K562 (cell line): ENCODE results near the gene PIGM. TPM values are rescaled to one million over a fixed set of nuclear protein-coding genes. Genes with fewer than 3 reads are reported as not detected.

Source experiments
- ATAC-seq: fragments of 200-7000 bp; cut with Tn5 transposase; 3 replicates; pipeline ENCODE4 v1.9.1; 2020; ENCODE audit warnings: moderate library complexity
- BruUV-seq: library from RNA; stranded (reverse); fragments of 400-500 nt; replicated peaks from 2 replicates; lab custom pipeline; 2021; lab: Mats Ljungman, UMichigan
- CTCF ChIA-PET: fragments of 300-600 bp; formaldehyde crosslinking; extraction: SDS; loops from one replicate; lab custom pipeline; 2021; ENCODE audit warnings: low intra/inter-chr PET ratio; lab: Yijun Ruan, JAX
- POLR2A ChIA-PET: fragments of 300-600, 350-650 bp; sonication (Branson Sonifier 250); formaldehyde crosslinking; extraction: SDS; loops from one replicate; lab custom pipeline; 2021; ENCODE audit warnings: antibody characterized with exemption, inconsistent platforms; lab: Yijun Ruan, JAX
- DNase-seq, 4 experiments: peaks; one replicate each; pipeline versions ENCODE4 v3.0.0 to v3.0.0-alpha.2; 2011 to 2018; ENCODE audit warnings: low spot score in 3 of 4, mixed read lengths in 3 of 4; ENCODE audit errors: extremely low read depth in 1 of 4
- FAIRE-seq: peaks from 2 replicates; lab custom pipeline; 2011; peaks lifted over from hg19 to GRCh38; lab: Jason Lieb, UNC
- H2AFZ ChIP-seq: 2 replicates; pipeline ENCODE4 v1.6.0; 2011; ENCODE audit warnings: low read depth, low read length, control low read depth, inconsistent platforms
- H3K27ac ChIP-seq: fragments of 200-600 bp; 3 replicates; pipeline ENCODE4 v1.8.0; 2011; ENCODE audit warnings: low read depth, mild to moderate bottlenecking, control low read depth, inconsistent platforms, low read length, moderate library complexity, mixed read lengths; ENCODE audit errors: extremely low read depth
- H3K27me3 ChIP-seq, 2 experiments: fragments of 300-600 bp in 1 of 2; 2 replicates in 1 of 2; 3 replicates in 1 of 2; pipeline versions ENCODE4 v1.6.0 to v1.8.0; 2011; ENCODE audit warnings: inconsistent platforms in 2 of 2, low read length in 2 of 2, mild to moderate bottlenecking in 1 of 2, mixed read lengths in 1 of 2, moderate library complexity in 1 of 2; ENCODE audit not compliant: control insufficient read depth in 2 of 2, insufficient read depth in 2 of 2
- H3K36me3 ChIP-seq: fragments of 300-600 bp; 3 replicates; pipeline ENCODE4 v1.8.0; 2011; ENCODE audit warnings: mild to moderate bottlenecking, low read length, inconsistent platforms; ENCODE audit not compliant: control insufficient read depth, insufficient read depth
- H3K4me1 ChIP-seq, 2 experiments: fragments of 200-600 bp in 1 of 2; replicated peaks in 1 of 2; 2 replicates in 1 of 2; 3 replicates in 1 of 2; pipeline versions ENCODE4 v1.5.1 to v1.8.0; 2011; ENCODE audit warnings: inconsistent platforms in 2 of 2, low read length in 2 of 2, mild to moderate bottlenecking in 1 of 2, mixed read lengths in 1 of 2, moderate library complexity in 1 of 2; ENCODE audit not compliant: control insufficient read depth in 2 of 2, insufficient read depth in 2 of 2
- H3K4me2 ChIP-seq: 2 replicates; pipeline ENCODE4 v1.6.1; 2011; ENCODE audit warnings: low read length, control low read depth, inconsistent platforms, mixed read lengths; ENCODE audit not compliant: insufficient read depth
- H3K4me3 ChIP-seq: fragments of 200-600 bp; sonication (generic), shearing (Covaris generic); 2 replicates; pipeline ENCODE4 v1.5.1; 2016; ENCODE audit warnings: control low read depth, inconsistent platforms
- H3K79me2 ChIP-seq: fragments of 200-600 bp; 3 replicates; pipeline ENCODE4 v1.8.0; 2011; ENCODE audit warnings: low read length, inconsistent platforms; ENCODE audit not compliant: control insufficient read depth, insufficient read depth
- H3K9ac ChIP-seq, 2 experiments: 2 replicates each; pipeline versions ENCODE4 v1.6.0 to v1.6.1; 2011; ENCODE audit warnings: low read depth in 2 of 2, low read length in 2 of 2, control low read depth in 1 of 2, inconsistent platforms in 1 of 2, mild to moderate bottlenecking in 1 of 2, mixed read lengths in 1 of 2; ENCODE audit not compliant: insufficient read depth in 1 of 2
- H3K9me1 ChIP-seq: one replicate; pipeline ENCODE4 v1.6.0; 2011; ENCODE audit warnings: inconsistent platforms, mild to moderate bottlenecking, low read length, moderate library complexity; ENCODE audit not compliant: control insufficient read depth, insufficient read depth
- H3K9me3 ChIP-seq: replicated peaks from 2 replicates; pipeline ENCODE4 v1.5.1; 2011; ENCODE audit warnings: low read depth, low read length, inconsistent platforms; ENCODE audit not compliant: control insufficient read depth, insufficient read depth
- H4K20me1 ChIP-seq: replicated peaks from 2 replicates; pipeline ENCODE4 v1.6.1; 2011; ENCODE audit warnings: low read length, inconsistent platforms, mixed read lengths; ENCODE audit not compliant: control insufficient read depth, insufficient read depth
- CBX5 ChIP-seq: IDR thresholded peaks from 2 replicates; pipeline ENCODE4 v1.6.1; 2014; ENCODE audit warnings: low read depth, borderline replicate concordance
- HDAC2 ChIP-seq: fragments of 450-650 bp; IDR thresholded peaks from 2 replicates; pipeline ENCODE4 v1.6.1; 2016; ENCODE audit warnings: mild to moderate bottlenecking
- KDM2B ChIP-seq: fragments of 250-450 bp; sonication (Bioruptor Pico); IDR thresholded peaks from 2 replicates; pipeline ENCODE4 v1.8.0; 2021; ENCODE audit warnings: mild to moderate bottlenecking, moderate library complexity
- WGBS: fragments of 100-300 bp; shearing (Covaris generic); methylation state at CpG from one replicate; pipeline ENCODE4 v1.1.6; 2016; ENCODE audit warnings: low coverage, mixed read lengths; ENCODE audit not compliant: insufficient coverage; ENCODE audit errors: missing lambda C conversion rate; 5-methylcytosine and 5-hydroxymethylcytosine counted together
- in situ Hi-C: fragments of 300-500 bp; cut with MboI; formaldehyde crosslinking; loops from 4 replicates; pipeline ENCODE4 v1.15.0; 2018; ENCODE audit warnings: inconsistent platforms, mixed read lengths
- intact Hi-C: fragments of 100-400 bp; cut with micrococcal nuclease; formaldehyde crosslinking; loops from 2 replicates; pipeline ENCODE4 v1.14.2; 2022
- polyA plus RNA-seq, 8 experiments: library from polyadenylated mRNA; depleted of rRNA in 4 of 8; stranded (reverse) in 5 of 8; unstranded in 3 of 8; fragments of >200 nt; fragmentation: Nextera tagmentation in 2 of 8; fragmentation: Illumina TruSeq in 1 of 8; extraction: Ambion mirVana in 2 of 8; extraction: Trizol in 1 of 8; gene quantifications; 2 replicates each; pipeline versions ENCODE4 v1.2.1 to v1.2.3, GENCODE V29; 2011 to 2014; ENCODE audit warnings: inconsistent platforms in 1 of 8, missing spikeins in 1 of 8
- total RNA-seq, 7 experiments: library from RNA; depleted of rRNA in 6 of 7; stranded (reverse); fragments of >200 nt in 6 of 7; fragmentation: Illumina TruSeq in 2 of 7; extraction: Trizol in 2 of 7; gene quantifications; 2 replicates each; pipeline versions ENCODE4 v1.2.1 to v1.2.3, GENCODE V29; 2011 to 2021; ENCODE audit warnings: low replicate concordance in 1 of 7
- TF ChIP-seq, protein P1 (sequence below), 2 experiments: fragments of 450-650 bp in 1 of 2; sonication (generic) in 1 of 2; formaldehyde crosslinking in 1 of 2; IDR thresholded peaks; 2 replicates each; pipeline versions ENCODE4 v1.7.1 to v1.9.0; 2016 to 2022; ENCODE audit warnings: inconsistent platforms in 1 of 2, mild to moderate bottlenecking in 1 of 2, missing genetic modification reagents in 1 of 2
- TF ChIP-seq, protein P2 (sequence below): fragments of 250-450 bp; sonication (Bioruptor Pico); IDR thresholded peaks from 2 replicates; pipeline ENCODE4 v1.8.0; 2021; ENCODE audit warnings: mild to moderate bottlenecking, moderate library complexity

PIGM gene
- total and polyA plus RNA-seq, 9 of the 15 experiments (the other 6 are each of a cell fraction or from before 2014, with no cell fraction given) = 2.6 to 6.7 (median 4.3) TPM

DNA sequence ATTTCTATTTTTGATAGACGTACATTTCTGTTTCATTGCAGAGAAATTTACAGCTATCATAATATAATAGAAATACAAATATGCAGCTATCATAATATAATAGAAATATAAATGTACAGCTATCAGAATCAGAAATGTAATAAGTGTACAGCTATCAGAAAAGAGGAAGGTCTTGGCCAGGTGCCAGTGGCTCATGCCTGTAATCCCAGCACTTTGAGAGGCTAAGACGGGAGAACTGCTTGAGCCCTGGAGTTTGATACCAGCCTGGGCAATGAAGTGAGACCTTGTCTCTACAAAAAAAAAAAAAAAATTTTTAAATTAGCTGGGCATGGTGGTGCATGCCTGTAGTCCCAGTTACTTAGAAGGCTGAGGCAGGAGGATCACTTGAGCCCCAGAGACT is 37.9 kb downstream of the PIGM start:
- Histone ChIP-seq H3K4me2 (no peak overlapping the region), H3K9me3 (no peaks in the 10 kb centered on the region), H3K9ac (no peak overlapping the region), H3K27ac (no peak overlapping the region), H3K4me1 (no peaks in the 10 kb centered on the region), H3K79me2 (no peaks in the 10 kb centered on the region), H2AFZ (no peak overlapping the region), H3K36me3 (no peaks in the 10 kb centered on the region), H3K9me1 (no peaks in the 10 kb centered on the region), H4K20me1 (no peaks in the 10 kb centered on the region), H3K27me3 (peaks cover 4 to 6% of the 10 kb centered on the region in 2 experiments; a peak in 4 of 5 replicates), H3K4me3 (no peak overlapping the region)
- WGBS = 0% methylated on average over 2 of the region's 2 CpGs
- FAIRE-seq (no peak), ATAC-seq (no peak), DNase-seq (no peak)
- no TSS peak for BruUV-seq
- intact Hi-C loops (no loop called here), in situ Hi-C loops (loop anchor here (25.0 kb wide), 1 partner anchor 807 kb away; no protein-coding TSS in a partner anchor)
- ChIA-PET CTCF (interaction anchor here (0.6 kb wide), 1 partner anchor 833 kb away, joined by 4 read pairs; no protein-coding TSS in a partner anchor), POLR2A (no interaction called here)
- TF ChIP-seq, protein P1, sequence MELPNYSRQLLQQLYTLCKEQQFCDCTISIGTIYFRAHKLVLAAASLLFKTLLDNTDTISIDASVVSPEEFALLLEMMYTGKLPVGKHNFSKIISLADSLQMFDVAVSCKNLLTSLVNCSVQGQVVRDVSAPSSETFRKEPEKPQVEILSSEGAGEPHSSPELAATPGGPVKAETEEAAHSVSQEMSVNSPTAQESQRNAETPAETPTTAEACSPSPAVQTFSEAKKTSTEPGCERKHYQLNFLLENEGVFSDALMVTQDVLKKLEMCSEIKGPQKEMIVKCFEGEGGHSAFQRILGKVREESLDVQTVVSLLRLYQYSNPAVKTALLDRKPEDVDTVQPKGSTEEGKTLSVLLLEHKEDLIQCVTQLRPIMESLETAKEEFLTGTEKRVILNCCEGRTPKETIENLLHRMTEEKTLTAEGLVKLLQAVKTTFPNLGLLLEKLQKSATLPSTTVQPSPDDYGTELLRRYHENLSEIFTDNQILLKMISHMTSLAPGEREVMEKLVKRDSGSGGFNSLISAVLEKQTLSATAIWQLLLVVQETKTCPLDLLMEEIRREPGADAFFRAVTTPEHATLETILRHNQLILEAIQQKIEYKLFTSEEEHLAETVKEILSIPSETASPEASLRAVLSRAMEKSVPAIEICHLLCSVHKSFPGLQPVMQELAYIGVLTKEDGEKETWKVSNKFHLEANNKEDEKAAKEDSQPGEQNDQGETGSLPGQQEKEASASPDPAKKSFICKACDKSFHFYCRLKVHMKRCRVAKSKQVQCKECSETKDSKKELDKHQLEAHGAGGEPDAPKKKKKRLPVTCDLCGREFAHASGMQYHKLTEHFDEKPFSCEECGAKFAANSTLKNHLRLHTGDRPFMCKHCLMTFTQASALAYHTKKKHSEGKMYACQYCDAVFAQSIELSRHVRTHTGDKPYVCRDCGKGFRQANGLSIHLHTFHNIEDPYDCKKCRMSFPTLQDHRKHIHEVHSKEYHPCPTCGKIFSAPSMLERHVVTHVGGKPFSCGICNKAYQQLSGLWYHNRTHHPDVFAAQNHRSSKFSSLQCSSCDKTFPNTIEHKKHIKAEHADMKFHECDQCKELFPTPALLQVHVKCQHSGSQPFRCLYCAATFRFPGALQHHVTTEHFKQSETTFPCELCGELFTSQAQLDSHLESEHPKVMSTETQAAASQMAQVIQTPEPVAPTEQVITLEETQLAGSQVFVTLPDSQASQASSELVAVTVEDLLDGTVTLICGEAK (IDR thresholded peaks at IDR 0.05) = no peak
- TF ChIP-seq, protein P1 (CRISPR knock-in tag; IDR thresholded peaks at IDR 0.05) = no peak
- TF ChIP-seq CBX5 (no peak), KDM2B (no peak), HDAC2 (no peak)
- TF ChIP-seq, protein P2, sequence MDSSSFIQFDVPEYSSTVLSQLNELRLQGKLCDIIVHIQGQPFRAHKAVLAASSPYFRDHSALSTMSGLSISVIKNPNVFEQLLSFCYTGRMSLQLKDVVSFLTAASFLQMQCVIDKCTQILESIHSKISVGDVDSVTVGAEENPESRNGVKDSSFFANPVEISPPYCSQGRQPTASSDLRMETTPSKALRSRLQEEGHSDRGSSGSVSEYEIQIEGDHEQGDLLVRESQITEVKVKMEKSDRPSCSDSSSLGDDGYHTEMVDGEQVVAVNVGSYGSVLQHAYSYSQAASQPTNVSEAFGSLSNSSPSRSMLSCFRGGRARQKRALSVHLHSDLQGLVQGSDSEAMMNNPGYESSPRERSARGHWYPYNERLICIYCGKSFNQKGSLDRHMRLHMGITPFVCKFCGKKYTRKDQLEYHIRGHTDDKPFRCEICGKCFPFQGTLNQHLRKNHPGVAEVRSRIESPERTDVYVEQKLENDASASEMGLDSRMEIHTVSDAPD = no peak
- TF ChIP-seq, all 486 proteins: peak for 0
